GM21825 (cell line): ENCODE data around the gene C15orf62.

Source experiments
- ATAC-seq: cut with Tn5 transposase; IDR thresholded peaks from one replicate; pipeline ENCODE4 v1.9.1; 2021; ENCODE audit warnings: mild to moderate bottlenecking, moderate library complexity; ENCODE audit not compliant: unreplicated experiment

Gene C15orf62

DNA sequence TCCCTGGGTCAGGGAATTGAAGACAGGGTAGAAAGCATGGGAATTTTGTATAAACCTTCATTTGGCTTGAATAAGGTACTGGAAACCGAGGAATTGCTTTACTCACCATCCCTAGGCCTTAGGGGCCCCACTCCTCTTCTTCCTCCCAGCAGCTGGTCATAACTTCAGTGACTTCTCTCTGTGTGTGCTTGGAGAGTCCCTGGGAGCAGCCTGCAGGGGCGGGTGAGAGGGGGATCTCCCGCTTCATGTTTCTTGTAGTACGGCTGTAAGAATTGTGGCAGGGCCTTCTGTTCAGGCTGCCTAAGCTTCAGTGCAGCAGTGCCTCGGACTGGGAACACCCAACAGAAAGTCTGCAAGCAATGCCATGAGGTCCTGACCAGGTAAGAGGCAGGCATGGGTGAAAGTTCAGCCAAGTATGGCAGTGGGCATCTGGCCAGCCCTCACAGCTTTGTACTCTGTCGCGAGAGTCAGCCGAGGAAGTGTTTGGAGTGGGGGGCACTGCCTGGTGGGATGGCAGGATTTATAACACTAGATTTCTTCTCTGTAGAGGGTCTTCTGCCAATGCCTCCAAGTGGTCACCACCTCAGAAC, 39.2 kb downstream of the C15orf62 start:
- no peak for ATAC-seq

DNA sequence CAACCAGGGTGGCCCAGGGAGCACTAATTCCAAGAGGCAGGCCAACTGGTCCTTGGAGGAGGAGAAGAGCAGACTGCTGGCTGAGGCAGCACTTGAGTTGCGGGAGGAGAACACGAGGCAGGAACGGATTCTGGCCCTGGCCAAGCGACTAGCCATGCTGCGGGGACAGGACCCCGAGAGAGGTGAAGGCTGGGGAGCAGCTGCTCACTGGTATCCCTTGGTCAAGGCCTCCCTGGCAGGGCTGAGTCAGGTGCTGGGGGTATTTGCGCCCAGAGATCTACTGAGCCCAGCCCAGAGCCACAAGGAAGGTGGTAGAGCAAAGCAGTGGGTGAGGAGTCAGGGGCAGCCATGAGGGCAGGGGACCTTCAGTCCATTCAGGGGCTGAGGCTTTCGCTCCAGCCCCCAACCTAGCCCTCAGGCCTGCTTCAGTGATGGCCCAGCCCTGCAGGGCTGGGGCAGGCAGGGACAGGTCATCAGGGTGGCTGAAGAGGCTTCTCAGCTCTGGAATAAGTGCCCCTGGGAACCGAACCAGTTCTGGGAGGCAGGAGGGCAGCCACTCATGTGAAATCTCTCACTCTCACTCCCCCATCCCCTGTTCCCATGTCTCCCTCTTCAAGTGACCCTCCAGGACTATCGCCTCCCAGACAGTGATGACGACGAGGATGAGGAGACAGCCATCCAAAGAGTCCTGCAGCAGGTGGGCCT, 43.1 kb downstream of the C15orf62 start:
- ATAC-seq = no peak

DNA sequence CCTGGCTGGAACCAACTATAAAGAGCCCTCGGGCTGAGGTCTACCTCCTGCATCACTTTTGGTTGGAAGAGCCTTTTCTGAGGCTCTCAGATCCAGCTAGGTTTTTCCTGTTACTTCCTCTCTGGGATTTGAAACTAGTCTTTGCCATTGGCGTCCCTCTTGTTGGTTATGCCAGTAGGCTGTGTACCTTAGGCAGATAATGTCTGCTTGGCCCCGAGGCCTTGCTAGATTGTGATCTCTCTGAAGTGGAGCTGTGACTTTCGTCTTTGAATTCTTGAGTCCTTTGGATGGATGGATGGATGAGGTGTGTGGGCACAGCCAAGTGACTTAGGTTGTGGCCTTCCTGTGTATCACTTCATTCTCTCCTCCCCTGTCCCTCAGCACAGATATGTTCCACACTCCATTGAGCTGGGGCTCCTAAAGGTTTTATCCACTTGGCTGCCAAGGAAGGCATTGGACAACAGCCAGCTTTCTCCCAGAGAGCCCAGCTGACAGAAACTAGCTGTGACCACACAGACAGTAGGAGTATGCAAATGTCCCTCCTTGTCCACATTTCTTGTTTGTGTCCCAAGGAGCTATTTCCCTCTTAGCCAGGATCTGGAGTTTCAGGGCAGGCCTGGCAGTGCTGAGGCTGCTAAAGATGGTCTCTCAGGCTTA, 45.4 kb downstream of the C15orf62 start:
- ATAC-seq = no peak

DNA sequence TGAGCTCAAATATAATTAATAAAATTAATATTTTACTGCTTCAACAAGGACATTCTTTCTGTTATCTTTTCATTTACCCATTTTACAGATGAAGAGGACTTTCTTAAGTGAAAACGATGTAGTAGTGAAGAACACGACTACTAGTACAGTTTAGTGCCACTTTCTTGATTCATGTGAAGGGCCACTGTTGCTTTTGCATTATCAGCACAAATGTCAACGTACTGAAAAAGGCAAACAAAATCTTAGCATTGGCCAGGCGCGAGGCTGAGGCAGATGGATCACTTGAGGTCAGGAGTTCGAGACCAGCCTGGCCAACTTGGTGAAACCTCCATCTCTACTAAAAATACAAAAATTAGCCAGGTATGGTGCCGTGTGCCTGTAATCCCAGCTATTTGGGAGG, 49.3 kb downstream of the C15orf62 start:
- no peak for ATAC-seq

DNA sequence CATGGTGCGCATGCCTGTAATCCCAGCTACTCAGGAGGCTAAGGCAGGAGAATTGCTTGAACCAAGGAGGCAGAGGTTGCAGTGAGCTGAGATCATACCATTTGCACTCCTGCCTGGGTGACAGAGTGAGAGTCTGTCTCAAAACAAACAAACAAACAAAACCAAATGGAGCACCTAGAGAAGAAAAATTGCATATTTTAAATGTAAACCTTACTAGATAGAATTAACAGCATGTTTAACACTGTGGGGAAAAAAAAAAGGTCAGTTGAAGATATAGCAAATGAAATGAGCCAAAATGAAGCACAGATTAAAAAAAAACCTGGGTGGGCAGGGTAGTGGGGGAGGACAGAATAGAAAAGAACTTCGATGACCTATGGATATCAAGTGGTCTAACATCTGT, 51.4 kb downstream of the C15orf62 start:
- ATAC-seq = no peak
